ENCODE measurements around the gene RABAC1.

DNA sequence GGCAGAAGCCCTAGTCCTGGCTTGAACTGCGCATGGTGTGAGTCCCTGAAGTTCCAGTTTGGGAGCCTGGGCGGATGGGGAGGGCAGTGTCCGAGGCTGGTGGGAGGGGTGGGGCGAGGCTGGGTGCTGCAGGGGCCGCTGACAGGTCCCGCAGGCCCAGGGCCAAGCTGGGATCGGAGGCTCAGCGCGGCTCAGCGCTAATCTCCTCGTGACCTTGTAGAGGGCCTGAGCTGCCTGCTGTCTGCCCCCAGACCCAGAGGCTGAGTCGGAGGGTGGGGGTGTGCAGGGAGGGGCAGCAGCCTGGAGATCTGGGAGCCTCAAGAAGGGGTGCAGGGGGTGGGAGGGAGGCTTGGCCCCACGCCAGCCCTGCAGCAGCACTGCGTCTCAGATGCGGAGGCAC lies 31.9 kb upstream of the RABAC1 start:
- TF ChIP-seq, protein P1, sequence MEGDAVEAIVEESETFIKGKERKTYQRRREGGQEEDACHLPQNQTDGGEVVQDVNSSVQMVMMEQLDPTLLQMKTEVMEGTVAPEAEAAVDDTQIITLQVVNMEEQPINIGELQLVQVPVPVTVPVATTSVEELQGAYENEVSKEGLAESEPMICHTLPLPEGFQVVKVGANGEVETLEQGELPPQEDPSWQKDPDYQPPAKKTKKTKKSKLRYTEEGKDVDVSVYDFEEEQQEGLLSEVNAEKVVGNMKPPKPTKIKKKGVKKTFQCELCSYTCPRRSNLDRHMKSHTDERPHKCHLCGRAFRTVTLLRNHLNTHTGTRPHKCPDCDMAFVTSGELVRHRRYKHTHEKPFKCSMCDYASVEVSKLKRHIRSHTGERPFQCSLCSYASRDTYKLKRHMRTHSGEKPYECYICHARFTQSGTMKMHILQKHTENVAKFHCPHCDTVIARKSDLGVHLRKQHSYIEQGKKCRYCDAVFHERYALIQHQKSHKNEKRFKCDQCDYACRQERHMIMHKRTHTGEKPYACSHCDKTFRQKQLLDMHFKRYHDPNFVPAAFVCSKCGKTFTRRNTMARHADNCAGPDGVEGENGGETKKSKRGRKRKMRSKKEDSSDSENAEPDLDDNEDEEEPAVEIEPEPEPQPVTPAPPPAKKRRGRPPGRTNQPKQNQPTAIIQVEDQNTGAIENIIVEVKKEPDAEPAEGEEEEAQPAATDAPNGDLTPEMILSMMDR (IDR thresholded peaks at IDR 0.05 in 2 of 3, conservative IDR thresholded peaks at IDR 0.05 in 1 of 3; ENCODE audit: borderline replicate concordance in 1 of 3, insufficient read depth in 1 of 3, low read depth in 2 of 3, low read length in 2 of 3), result no peak
- TF ChIP-seq, protein P2, sequence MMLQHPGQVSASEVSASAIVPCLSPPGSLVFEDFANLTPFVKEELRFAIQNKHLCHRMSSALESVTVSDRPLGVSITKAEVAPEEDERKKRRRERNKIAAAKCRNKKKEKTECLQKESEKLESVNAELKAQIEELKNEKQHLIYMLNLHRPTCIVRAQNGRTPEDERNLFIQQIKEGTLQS (IDR thresholded peaks at IDR 0.05), result no peak
- no peak for TF ChIP-seq EZH2 (IDR thresholded peaks at IDR 0.05)
- no peak for TF ChIP-seq POLR2AphosphoS5 (IDR thresholded peaks at IDR 0.05; ENCODE audit: low read depth, low read length)
- TF ChIP-seq, protein P3, sequence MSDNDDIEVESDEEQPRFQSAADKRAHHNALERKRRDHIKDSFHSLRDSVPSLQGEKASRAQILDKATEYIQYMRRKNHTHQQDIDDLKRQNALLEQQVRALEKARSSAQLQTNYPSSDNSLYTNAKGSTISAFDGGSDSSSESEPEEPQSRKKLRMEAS (IDR thresholded peaks at IDR 0.05), result no peak
- no peak for TF ChIP-seq POLR2A (IDR thresholded peaks at IDR 0.05; ENCODE audit: borderline replicate concordance, extremely low read depth, insufficient read depth, insufficient read length)
- TF ChIP-seq, protein P4, sequence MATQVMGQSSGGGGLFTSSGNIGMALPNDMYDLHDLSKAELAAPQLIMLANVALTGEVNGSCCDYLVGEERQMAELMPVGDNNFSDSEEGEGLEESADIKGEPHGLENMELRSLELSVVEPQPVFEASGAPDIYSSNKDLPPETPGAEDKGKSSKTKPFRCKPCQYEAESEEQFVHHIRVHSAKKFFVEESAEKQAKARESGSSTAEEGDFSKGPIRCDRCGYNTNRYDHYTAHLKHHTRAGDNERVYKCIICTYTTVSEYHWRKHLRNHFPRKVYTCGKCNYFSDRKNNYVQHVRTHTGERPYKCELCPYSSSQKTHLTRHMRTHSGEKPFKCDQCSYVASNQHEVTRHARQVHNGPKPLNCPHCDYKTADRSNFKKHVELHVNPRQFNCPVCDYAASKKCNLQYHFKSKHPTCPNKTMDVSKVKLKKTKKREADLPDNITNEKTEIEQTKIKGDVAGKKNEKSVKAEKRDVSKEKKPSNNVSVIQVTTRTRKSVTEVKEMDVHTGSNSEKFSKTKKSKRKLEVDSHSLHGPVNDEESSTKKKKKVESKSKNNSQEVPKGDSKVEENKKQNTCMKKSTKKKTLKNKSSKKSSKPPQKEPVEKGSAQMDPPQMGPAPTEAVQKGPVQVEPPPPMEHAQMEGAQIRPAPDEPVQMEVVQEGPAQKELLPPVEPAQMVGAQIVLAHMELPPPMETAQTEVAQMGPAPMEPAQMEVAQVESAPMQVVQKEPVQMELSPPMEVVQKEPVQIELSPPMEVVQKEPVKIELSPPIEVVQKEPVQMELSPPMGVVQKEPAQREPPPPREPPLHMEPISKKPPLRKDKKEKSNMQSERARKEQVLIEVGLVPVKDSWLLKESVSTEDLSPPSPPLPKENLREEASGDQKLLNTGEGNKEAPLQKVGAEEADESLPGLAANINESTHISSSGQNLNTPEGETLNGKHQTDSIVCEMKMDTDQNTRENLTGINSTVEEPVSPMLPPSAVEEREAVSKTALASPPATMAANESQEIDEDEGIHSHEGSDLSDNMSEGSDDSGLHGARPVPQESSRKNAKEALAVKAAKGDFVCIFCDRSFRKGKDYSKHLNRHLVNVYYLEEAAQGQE (IDR thresholded peaks at IDR 0.05; ENCODE audit: low read depth), result no peak
- no peak for TF ChIP-seq SP1 (IDR thresholded peaks at IDR 0.05; ENCODE audit: low read depth)
- TF ChIP-seq ZNF274 (IDR thresholded peaks at IDR 0.05; ENCODE audit: low read depth, low read length), result no peak
- TF ChIP-seq ZFX (IDR thresholded peaks at IDR 0.05), result no peak
- no peak for TF ChIP-seq CEBPB (IDR thresholded peaks at IDR 0.05; ENCODE audit: low read depth)

Data from HCT116 (cell line).